ENCODE results near the gene NOC4L.

Gene NOC4L

GRCh38 chr12:132176385-132176919 lies 32.2 kb downstream of the NOC4L start:
- Histone ChIP-seq H3K4me2 (ENCODE audit: low read length) (no peak overlapping the region), H3K4me1 (ENCODE audit: insufficient read depth, low read length, severe bottlenecking) (no peaks in the 10 kb centered on the region), H3K9me2 (ENCODE audit: low read depth, low read length) (no peaks in the 10 kb centered on the region), H2AFZ (ENCODE audit: low read length) (no peak overlapping the region), H3K79me2 (ENCODE audit: insufficient read depth, low read length) (no peaks in the 10 kb centered on the region), H3F3A (ENCODE audit: insufficient read depth, low read length) (no peaks in the 10 kb centered on the region), H3K36me3 (ENCODE audit: insufficient read depth, low read length) (no peaks in the 10 kb centered on the region), H4K20me1 (ENCODE audit: insufficient read depth, low read length) (no peaks in the 10 kb centered on the region), H3K9me3 (ENCODE audit: low read length) (no peaks in the 10 kb centered on the region), H3K4me3 (ENCODE audit: low read depth, low read length, poor library complexity, severe bottlenecking) (no peak overlapping the region), H3K27me3 (ENCODE audit: insufficient read depth, low read length) (peaks cover 10% of the 10 kb centered on the region), H3K27ac (ENCODE audit: low read depth, low read length, poor library complexity, severe bottlenecking) (no peak overlapping the region), H3K9ac (ENCODE audit: low read length) (no peak overlapping the region)
- TF ChIP-seq CTCF (IDR thresholded peaks at IDR 0.05; ENCODE audit: low read length), result no peak

- H3K4me3 ChIP-seq (ENCODE audit: low read depth, low read length, poor library complexity, severe bottlenecking), result no peak overlapping the region
- no peaks in the 10 kb centered on the region for H3K4me1 ChIP-seq (ENCODE audit: insufficient read depth, low read length, severe bottlenecking)
- no peak overlapping the region for H3K4me2 ChIP-seq (ENCODE audit: low read length)
- no peaks in the 10 kb centered on the region for H3K79me2 ChIP-seq (ENCODE audit: insufficient read depth, low read length)
- no peaks in the 10 kb centered on the region for H3K9me2 ChIP-seq (ENCODE audit: low read depth, low read length)
- no peaks in the 10 kb centered on the region for H4K20me1 ChIP-seq (ENCODE audit: insufficient read depth, low read length)
- no peaks in the 10 kb centered on the region for H3K36me3 ChIP-seq (ENCODE audit: insufficient read depth, low read length)
- no peak overlapping the region for H3K27ac ChIP-seq (ENCODE audit: low read depth, low read length, poor library complexity, severe bottlenecking)
- H3K9ac ChIP-seq (ENCODE audit: low read length), result no peak overlapping the region
- no peaks in the 10 kb centered on the region for H3F3A ChIP-seq (ENCODE audit: insufficient read depth, low read length)
- no peak overlapping the region for H2AFZ ChIP-seq (ENCODE audit: low read length)
- peaks cover 10% of the 10 kb centered on the region for H3K27me3 ChIP-seq (ENCODE audit: insufficient read depth, low read length)
- no peak for TF ChIP-seq EZH2 (IDR thresholded peaks at IDR 0.05; ENCODE audit: borderline replicate concordance, low read length)
- no peaks in the 10 kb centered on the region for H3K9me3 ChIP-seq (ENCODE audit: low read length)
Measured at GRCh38 chr12:132176920-132177551, 32.8 kb downstream of the NOC4L start.

GRCh38 chr12:132178316-132178715 lies 34.1 kb downstream of the NOC4L start:
- Histone ChIP-seq H3K9me3 (ENCODE audit: low read length) (no peaks in the 10 kb centered on the region), H3K36me3 (ENCODE audit: insufficient read depth, low read length) (no peaks in the 10 kb centered on the region), H3K9ac (ENCODE audit: low read length) (no peak overlapping the region), H3K79me2 (ENCODE audit: insufficient read depth, low read length) (no peaks in the 10 kb centered on the region), H3K9me2 (ENCODE audit: low read depth, low read length) (no peaks in the 10 kb centered on the region), H3K27me3 (ENCODE audit: insufficient read depth, low read length) (peaks cover 14% of the 10 kb centered on the region), H2AFZ (ENCODE audit: low read length) (no peak overlapping the region), H3K4me2 (ENCODE audit: low read length) (no peak overlapping the region), H4K20me1 (ENCODE audit: insufficient read depth, low read length) (no peaks in the 10 kb centered on the region), H3K4me1 (ENCODE audit: insufficient read depth, low read length, severe bottlenecking) (no peaks in the 10 kb centered on the region), H3K4me3 (ENCODE audit: low read depth, low read length, poor library complexity, severe bottlenecking) (no peak overlapping the region), H3F3A (ENCODE audit: insufficient read depth, low read length) (no peaks in the 10 kb centered on the region), H3K27ac (ENCODE audit: low read depth, low read length, poor library complexity, severe bottlenecking) (no peak overlapping the region)
- no peak for TF ChIP-seq EZH2 (IDR thresholded peaks at IDR 0.05; ENCODE audit: borderline replicate concordance, low read length)
- TF ChIP-seq CTCF (IDR thresholded peaks at IDR 0.05; ENCODE audit: low read length), result no peak
